H1 (cell line): ENCODE data around the gene TCL1A. TPM values are rescaled to one million over a fixed set of nuclear protein-coding genes. Genes with fewer than 3 reads are reported as not detected.

Experiments used
- CTCF ChIA-PET: fragments of 300-600 bp; sonication (Branson Sonifier 250); formaldehyde crosslinking; loops from one replicate; lab custom pipeline; 2021; ENCODE audit not compliant: partially characterized antibody; lab: Charles Lee
- POLR2A ChIA-PET: fragments of 300-600 bp; sonication (Branson Sonifier 250); formaldehyde crosslinking; loops from one replicate; lab custom pipeline; 2021; ENCODE audit warnings: inconsistent platforms; ENCODE audit not compliant: partially characterized antibody; lab: Charles Lee
- DNase-seq, 2 experiments: peaks; one replicate each; pipeline versions ENCODE4 v3.0.0 to v3.0.0-alpha.2; 2010 to 2022; ENCODE audit warnings: low spot score in 2 of 2, low read depth in 1 of 2, mixed read lengths in 1 of 2
- FAIRE-seq: peaks from 2 replicates; lab custom pipeline; 2011; peaks lifted over from hg19 to GRCh38; lab: Jason Lieb, UNC
- H2AFZ ChIP-seq: 2 replicates; pipeline ENCODE4 v1.8.1; 2012; ENCODE audit warnings: low read length, inconsistent platforms
- H2AK5ac ChIP-seq: 2 replicates; pipeline ENCODE4 v1.6.1; 2013; ENCODE audit warnings: low read depth, low read length
- H2BK120ac ChIP-seq: replicated peaks from 2 replicates; pipeline ENCODE3; 2013; ENCODE audit warnings: low read depth, low read length, inconsistent platforms
- H2BK12ac ChIP-seq: 2 replicates; pipeline ENCODE4 v1.6.1; 2013; ENCODE audit warnings: low read depth, low read length
- H2BK15ac ChIP-seq: 2 replicates; pipeline ENCODE4 v1.6.1; 2013; ENCODE audit warnings: low read length
- H2BK20ac ChIP-seq: 2 replicates; pipeline ENCODE4 v1.6.1; 2013; ENCODE audit warnings: low read length
- H2BK5ac ChIP-seq: 2 replicates; pipeline ENCODE4 v1.6.1; 2013; ENCODE audit warnings: low read depth, low read length
- H3K14ac ChIP-seq: 2 replicates; pipeline ENCODE4 v1.6.1; 2013; ENCODE audit warnings: inconsistent platforms; ENCODE audit not compliant: insufficient read length
- H3K18ac ChIP-seq: 2 replicates; pipeline ENCODE4 v1.6.1; 2013; ENCODE audit warnings: low read length; ENCODE audit errors: extremely low read depth
- H3K23ac ChIP-seq: 2 replicates; pipeline ENCODE4 v1.6.1; 2013; ENCODE audit warnings: inconsistent platforms; ENCODE audit not compliant: insufficient read length
- H3K23me2 ChIP-seq: 2 replicates; pipeline ENCODE4 v1.6.1; 2013; ENCODE audit warnings: low read depth, low read length
- H3K27ac ChIP-seq: 2 replicates; pipeline ENCODE4 v1.6.1; 2011; ENCODE audit warnings: low read depth, low read length, inconsistent platforms
- H3K27me3 ChIP-seq, 4 experiments: replicated peaks in 1 of 4; 1 replicate in 1 of 4; 2 replicates in 3 of 4; pipeline versions ENCODE4 v1.6.1 to v1.8.1; 2011 to 2013; ENCODE audit warnings: low read length in 3 of 4, mild to moderate bottlenecking in 3 of 4, inconsistent platforms in 2 of 4, mixed read lengths in 2 of 4, moderate library complexity in 1 of 4; ENCODE audit not compliant: control insufficient read depth in 3 of 4, insufficient read depth in 3 of 4; ENCODE audit errors: extremely low read depth in 1 of 4
- H3K36me3 ChIP-seq, 4 experiments: 2 replicates each; pipeline versions ENCODE4 v1.6.1 to v1.8.1; 2011 to 2013; ENCODE audit warnings: mild to moderate bottlenecking in 4 of 4, low read length in 3 of 4, moderate library complexity in 2 of 4, control low read depth in 1 of 4, inconsistent platforms in 1 of 4; ENCODE audit not compliant: insufficient read depth in 4 of 4, control insufficient read depth in 2 of 4
- H3K4ac ChIP-seq: replicated peaks from 2 replicates; pipeline ENCODE3; 2013; ENCODE audit warnings: low read length, low read depth, mixed read lengths, inconsistent platforms; ENCODE audit not compliant: insufficient read length
- H3K4me1 ChIP-seq, 4 experiments: replicated peaks in 1 of 4; 1 replicate in 1 of 4; 2 replicates in 3 of 4; pipeline versions ENCODE4 v1.6.1 to v1.8.1; 2011 to 2013; ENCODE audit warnings: low read length in 3 of 4, inconsistent platforms in 2 of 4, mixed read lengths in 1 of 4; ENCODE audit not compliant: insufficient read depth in 4 of 4, control insufficient read depth in 3 of 4
- H3K4me2 ChIP-seq, 2 experiments: 2 replicates each; pipeline versions ENCODE4 v1.6.1 to v1.8.1; 2011 to 2013; ENCODE audit warnings: low read depth in 2 of 2, low read length in 2 of 2, control low read depth in 1 of 2, inconsistent platforms in 1 of 2, mild to moderate bottlenecking in 1 of 2; ENCODE audit not compliant: insufficient read depth in 1 of 2
- H3K4me3 ChIP-seq, 4 experiments: fragments of 200-600, 300-600 bp in 1 of 4; sonication (generic), shearing (Covaris generic), sonication (Bioruptor Twin) in 1 of 4; 2 replicates each; pipeline versions ENCODE4 v1.5.1 to v1.8.1; 2011 to 2016; ENCODE audit warnings: low read length in 4 of 4, low read depth in 3 of 4, control low read depth in 2 of 4, inconsistent platforms in 2 of 4, mild to moderate bottlenecking in 2 of 4, mixed read lengths in 1 of 4, moderate library complexity in 1 of 4; ENCODE audit not compliant: insufficient read depth in 2 of 4; ENCODE audit errors: extremely low read depth in 1 of 4
- H3K56ac ChIP-seq: replicated peaks from 2 replicates; pipeline ENCODE3; 2013; ENCODE audit warnings: low read depth, mild to moderate bottlenecking, mixed read lengths, low read length, inconsistent platforms; ENCODE audit not compliant: insufficient read length
- H3K79me1 ChIP-seq: 2 replicates; pipeline ENCODE4 v1.6.1; 2013; ENCODE audit warnings: low read depth, low read length, control low read depth
- H3K79me2 ChIP-seq, 2 experiments: 2 replicates each; pipeline versions ENCODE4 v1.6.1 to v1.8.1; 2012 to 2013; ENCODE audit warnings: low read length in 2 of 2, mild to moderate bottlenecking in 2 of 2, inconsistent platforms in 1 of 2; ENCODE audit not compliant: insufficient read depth in 2 of 2, control insufficient read depth in 1 of 2
- H3K9ac ChIP-seq, 4 experiments: replicated peaks in 1 of 4; 1 replicate in 1 of 4; 2 replicates in 3 of 4; pipeline versions ENCODE4 v1.6.1 to v1.8.1; 2011 to 2013; ENCODE audit warnings: low read depth in 3 of 4, low read length in 3 of 4, control low read depth in 2 of 4, mild to moderate bottlenecking in 2 of 4, moderate library complexity in 2 of 4, inconsistent platforms in 1 of 4; ENCODE audit errors: extremely low read depth in 1 of 4
- H3K9me3 ChIP-seq, 2 experiments: 2 replicates each; pipeline versions ENCODE4 v1.6.1 to v1.8.1; 2012 to 2013; ENCODE audit warnings: mild to moderate bottlenecking in 2 of 2, moderate library complexity in 2 of 2, control low read depth in 1 of 2, inconsistent platforms in 1 of 2, low read depth in 1 of 2, low read length in 1 of 2, mixed read lengths in 1 of 2; ENCODE audit not compliant: insufficient read depth in 2 of 2
- H4K20me1 ChIP-seq, 2 experiments: replicated peaks in 1 of 2; 2 replicates each; pipeline versions ENCODE3 to v1.8.1; 2011 to 2013; ENCODE audit warnings: inconsistent platforms in 2 of 2, low read length in 2 of 2, mild to moderate bottlenecking in 1 of 2; ENCODE audit not compliant: insufficient read depth in 2 of 2, control insufficient read depth in 1 of 2
- H4K5ac ChIP-seq: 2 replicates; pipeline ENCODE4 v1.6.1; 2013; ENCODE audit warnings: low read length, low read depth, mixed read lengths, inconsistent platforms; ENCODE audit not compliant: insufficient read length
- H4K8ac ChIP-seq: 2 replicates; pipeline ENCODE4 v1.8.0; 2013; ENCODE audit warnings: mild to moderate bottlenecking, moderate library complexity, low read length, inconsistent platforms; ENCODE audit not compliant: insufficient read depth; ENCODE audit errors: extremely low read depth
- H4K91ac ChIP-seq: replicated peaks from 2 replicates; pipeline ENCODE3; 2013; ENCODE audit warnings: low read length, mixed read lengths, inconsistent platforms; ENCODE audit not compliant: insufficient read length
- BACH1 ChIP-seq: IDR thresholded peaks from 2 replicates; pipeline ENCODE4 v1.6.1; 2012; ENCODE audit warnings: low read length, improper control_type of control experiment
- CHD1 ChIP-seq: IDR thresholded peaks from 2 replicates; pipeline ENCODE4 v1.6.1; 2012; ENCODE audit warnings: low read depth, low read length, improper control_type of control experiment
- FOSL1 ChIP-seq: IDR thresholded peaks from 2 replicates; pipeline ENCODE4 v1.6.1; 2011; ENCODE audit warnings: mild to moderate bottlenecking, low read depth, low read length, moderate library complexity; ENCODE audit not compliant: insufficient read depth
- PHF8 ChIP-seq: fragments of 200-600 bp; sonication (generic); conservative IDR thresholded peaks from 2 replicates; pipeline ENCODE4 v1.7.1; 2012; ENCODE audit warnings: low read depth, mild to moderate bottlenecking, inconsistent platforms, low read length, moderate library complexity
- POLR2A ChIP-seq, 2 experiments: IDR thresholded peaks; 1 replicate in 1 of 2; 2 replicates in 1 of 2; pipeline ENCODE4 v1.6.1; 2011; ENCODE audit warnings: low read depth in 2 of 2, low read length in 2 of 2, mild to moderate bottlenecking in 2 of 2; ENCODE audit errors: control extremely low read depth in 1 of 2
- SP1 ChIP-seq: IDR thresholded peaks from 2 replicates; pipeline ENCODE4 v1.6.1; 2011; ENCODE audit warnings: low read depth, low read length
- SRF ChIP-seq: IDR thresholded peaks from 2 replicates; pipeline ENCODE4 v1.6.1; 2011; ENCODE audit warnings: mild to moderate bottlenecking, low read depth, low read length, moderate library complexity
- WGBS, 2 experiments: shearing (Covaris generic) in 1 of 2; methylation state at CpG; one replicate each; pipeline versions ENCODE4 v1.1.6 to v1.1.7; 2013 to 2015; ENCODE audit warnings: low lambda C conversion rate in 2 of 2, mixed read lengths in 2 of 2, inconsistent platforms in 1 of 2, low coverage in 1 of 2, missing lambda C conversion rate in 1 of 2; ENCODE audit not compliant: insufficient replicate concordance in 2 of 2, insufficient coverage in 1 of 2, insufficient read length in 1 of 2; ENCODE audit errors: extremely low coverage in 1 of 2, missing lambda C conversion rate in 1 of 2; 5-methylcytosine and 5-hydroxymethylcytosine counted together
- polyA plus RNA-seq, 7 experiments: library from polyadenylated mRNA; depleted of rRNA in 3 of 7; stranded (reverse) in 5 of 7; unstranded in 2 of 7; fragments of >200 nt in 5 of 7; fragments of 200-250 nt in 2 of 7; gene quantifications; 1 replicate in 5 of 7; 2 replicates in 1 of 7; 4 replicates in 1 of 7; pipeline versions ENCODE4 v1.2.1 to v1.2.3, GENCODE V29; 2011 to 2013; ENCODE audit warnings: missing spikeins in 2 of 7, mixed read lengths in 2 of 7
- total RNA-seq: library from RNA; stranded (reverse); fragmentation: NEBNext Ultra II Directional; extraction: Animal tissue kit (Norgen Biotek cat#: 25700); gene quantifications from 2 replicates; pipeline ENCODE4 v1.2.1, GENCODE V29; 2021
- TF ChIP-seq, protein P1 (sequence below): IDR thresholded peaks from 2 replicates; pipeline ENCODE4 v1.6.1; 2012; ENCODE audit warnings: inconsistent platforms

The TCL1A gene
- total and polyA plus RNA-seq, 2 of the 8 experiments (the other 6 are each of a cell fraction or from before 2014, with no cell fraction given) = 0.35 to 7.6 TPM

GRCh38 chr14:95685978-95686922 lies 27.7 kb downstream of the TCL1A start, which contains the start of gene TCL1B:
TCL1B (plus strand) TSS chr14:95686426; CDS start chr14:95686468, 42 bp downstream.
- no peak for TF ChIP-seq BACH1
- TF ChIP-seq SRF = peak; percentile 10; the same call in 1 of the 2 replicates
- TF ChIP-seq SP1 = no peak
- no peak for TF ChIP-seq POLR2A (IDR thresholded peaks at IDR 0.05; ENCODE audit: control extremely low read depth in 1 of 2, low read depth in 2 of 2, low read length in 2 of 2)
- no peak for TF ChIP-seq CHD1
- TF ChIP-seq, protein P1, sequence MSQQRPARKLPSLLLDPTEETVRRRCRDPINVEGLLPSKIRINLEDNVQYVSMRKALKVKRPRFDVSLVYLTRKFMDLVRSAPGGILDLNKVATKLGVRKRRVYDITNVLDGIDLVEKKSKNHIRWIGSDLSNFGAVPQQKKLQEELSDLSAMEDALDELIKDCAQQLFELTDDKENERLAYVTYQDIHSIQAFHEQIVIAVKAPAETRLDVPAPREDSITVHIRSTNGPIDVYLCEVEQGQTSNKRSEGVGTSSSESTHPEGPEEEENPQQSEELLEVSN = peak; percentile 37; the same call in 1 of the 2 replicates
- no peak for TF ChIP-seq PHF8
- no peak for TF ChIP-seq FOSL1
- Histone ChIP-seq H3K27ac (no peak within 1 kb of the TSS), H4K8ac (peak within 1 kb of the TSS; percentile 81), H3K79me1 (no peaks in the 10 kb centered on the region), H2AFZ (no peak within 1 kb of the TSS), H2BK5ac (peak within 1 kb of the TSS; percentile 77; the same call in 1 of the 2 replicates), H4K5ac (peak within 1 kb of the TSS; percentile 8), H3K9me3 (no peaks in the 10 kb centered on the region), H2AK5ac (peak within 1 kb of the TSS; percentile 46; the same call in 1 of the 2 replicates), H3K79me2 (no peaks in the 10 kb centered on the region), H3K36me3 (no peaks in the 10 kb centered on the region), H2BK12ac (peak within 1 kb of the TSS; percentile 77; the same call in 1 of the 2 replicates), H2BK15ac (peak within 1 kb of the TSS; percentile 76), H3K4ac (peak within 1 kb of the TSS; percentile 90), H3K56ac (no peak within 1 kb of the TSS), H3K4me2 (peak within 1 kb of the TSS in 1 of 2 experiments; percentile 32; a peak in 2 of 4 replicates), H3K14ac (no peak within 1 kb of the TSS), H3K27me3 (peaks cover 0 to 3% (median 0%) of the 10 kb centered on the region in 4 experiments; a peak in 3 of 7 replicates), H3K4me1 (peaks cover 4 to 10% (median 6%) of the 10 kb centered on the region in 4 experiments), H3K23ac (no peak within 1 kb of the TSS), H3K4me3 (no peak within 1 kb of the TSS), H4K20me1 (no peaks in the 10 kb centered on the region), H2BK120ac (peak within 1 kb of the TSS; percentile 85), H4K91ac (peak within 1 kb of the TSS; percentile 75), H2BK20ac (peak within 1 kb of the TSS; percentile 83; the same call in 1 of the 2 replicates), H3K9ac (no peak within 1 kb of the TSS), H3K18ac (peak within 1 kb of the TSS; percentile 86), H3K23me2 (no peaks in the 10 kb centered on the region)
- WGBS, 2 experiments = 82% methylated on average over 29 of the region's 38 CpGs; no CpG with 5 or more reads in 1 of the 2 experiments
- ChIA-PET CTCF (interaction anchor here (0.6 to 7.2 kb wide), 33 partner anchors 9 to 412 kb away, joined by 3 to 107 read pairs (median 4); no protein-coding TSS in a partner anchor), POLR2A (interaction anchor here (1.1 kb wide), 1 partner anchor 8 kb away, joined by 3 read pairs; no protein-coding TSS in a partner anchor)
- FAIRE-seq (no peak), DNase-seq (peak in 1 of 2 experiments; percentile 63)
